Ammon's horn (tissue), 1 donor: ENCODE measurements around the gene MYO3B.

Experiments used
- DNase-seq: peaks from one replicate; pipeline ENCODE4 v3.0.0-alpha.2; 2016; ENCODE audit warnings: low spot score

Gene MYO3B, protein sequence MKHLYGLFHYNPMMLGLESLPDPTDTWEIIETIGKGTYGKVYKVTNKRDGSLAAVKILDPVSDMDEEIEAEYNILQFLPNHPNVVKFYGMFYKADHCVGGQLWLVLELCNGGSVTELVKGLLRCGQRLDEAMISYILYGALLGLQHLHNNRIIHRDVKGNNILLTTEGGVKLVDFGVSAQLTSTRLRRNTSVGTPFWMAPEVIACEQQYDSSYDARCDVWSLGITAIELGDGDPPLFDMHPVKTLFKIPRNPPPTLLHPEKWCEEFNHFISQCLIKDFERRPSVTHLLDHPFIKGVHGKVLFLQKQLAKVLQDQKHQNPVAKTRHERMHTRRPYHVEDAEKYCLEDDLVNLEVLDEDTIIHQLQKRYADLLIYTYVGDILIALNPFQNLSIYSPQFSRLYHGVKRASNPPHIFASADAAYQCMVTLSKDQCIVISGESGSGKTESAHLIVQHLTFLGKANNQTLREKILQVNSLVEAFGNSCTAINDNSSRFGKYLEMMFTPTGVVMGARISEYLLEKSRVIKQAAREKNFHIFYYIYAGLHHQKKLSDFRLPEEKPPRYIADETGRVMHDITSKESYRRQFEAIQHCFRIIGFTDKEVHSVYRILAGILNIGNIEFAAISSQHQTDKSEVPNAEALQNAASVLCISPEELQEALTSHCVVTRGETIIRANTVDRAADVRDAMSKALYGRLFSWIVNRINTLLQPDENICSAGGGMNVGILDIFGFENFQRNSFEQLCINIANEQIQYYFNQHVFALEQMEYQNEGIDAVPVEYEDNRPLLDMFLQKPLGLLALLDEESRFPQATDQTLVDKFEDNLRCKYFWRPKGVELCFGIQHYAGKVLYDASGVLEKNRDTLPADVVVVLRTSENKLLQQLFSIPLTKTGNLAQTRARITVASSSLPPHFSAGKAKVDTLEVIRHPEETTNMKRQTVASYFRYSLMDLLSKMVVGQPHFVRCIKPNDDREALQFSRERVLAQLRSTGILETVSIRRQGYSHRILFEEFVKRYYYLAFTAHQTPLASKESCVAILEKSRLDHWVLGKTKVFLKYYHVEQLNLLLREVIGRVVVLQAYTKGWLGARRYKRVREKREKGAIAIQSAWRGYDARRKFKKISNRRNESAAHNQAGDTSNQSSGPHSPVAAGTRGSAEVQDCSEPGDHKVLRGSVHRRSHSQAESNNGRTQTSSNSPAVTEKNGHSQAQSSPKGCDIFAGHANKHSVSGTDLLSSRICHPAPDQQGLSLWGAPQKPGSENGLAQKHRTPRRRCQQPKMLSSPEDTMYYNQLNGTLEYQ (N-terminal part only)

DNA sequence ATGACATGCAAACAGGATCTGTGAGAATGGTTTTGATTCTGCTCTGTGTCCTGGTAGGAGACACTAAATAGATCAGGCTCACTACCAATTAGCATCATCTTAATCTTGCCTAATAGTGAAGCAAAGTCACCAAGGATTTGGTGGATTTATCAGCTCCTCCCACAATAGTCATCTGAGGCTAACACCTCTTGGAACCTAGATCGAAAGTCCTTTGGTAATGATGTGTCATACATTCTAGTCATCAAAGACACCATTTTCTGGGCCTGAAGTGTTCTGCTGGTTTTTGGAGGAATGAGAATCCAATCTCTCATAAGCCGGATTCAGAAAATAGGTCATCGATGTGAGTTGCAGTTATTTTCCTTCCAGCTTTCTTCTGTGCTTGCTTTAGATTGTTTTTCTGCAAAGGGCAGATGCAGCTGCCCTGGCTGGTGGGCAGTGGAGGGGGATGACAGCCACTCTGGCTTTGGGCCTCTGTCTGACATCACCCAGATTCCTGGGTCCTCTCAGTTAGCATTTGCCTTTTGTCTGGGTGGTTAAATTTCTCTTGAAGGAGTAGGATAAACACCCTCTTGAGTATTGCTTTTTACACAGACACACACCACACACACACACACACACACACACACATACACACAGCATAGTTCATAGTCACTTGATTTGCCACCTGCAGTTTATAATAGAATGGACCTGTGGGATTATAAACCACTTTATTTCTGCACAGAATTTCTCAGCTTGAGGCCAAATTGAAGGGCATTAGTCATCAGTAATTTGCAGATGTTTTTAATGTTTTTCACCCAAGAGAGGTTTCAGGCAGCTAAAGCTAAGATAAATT, at the start of gene MYO3B:
Gene MYO3B, plus strand, starts transcription at position 198 of the 832 bp plus-strand sequence. Its CDS starts 141 bp downstream, at position 339.
- DNase-seq = no peak

DNA sequence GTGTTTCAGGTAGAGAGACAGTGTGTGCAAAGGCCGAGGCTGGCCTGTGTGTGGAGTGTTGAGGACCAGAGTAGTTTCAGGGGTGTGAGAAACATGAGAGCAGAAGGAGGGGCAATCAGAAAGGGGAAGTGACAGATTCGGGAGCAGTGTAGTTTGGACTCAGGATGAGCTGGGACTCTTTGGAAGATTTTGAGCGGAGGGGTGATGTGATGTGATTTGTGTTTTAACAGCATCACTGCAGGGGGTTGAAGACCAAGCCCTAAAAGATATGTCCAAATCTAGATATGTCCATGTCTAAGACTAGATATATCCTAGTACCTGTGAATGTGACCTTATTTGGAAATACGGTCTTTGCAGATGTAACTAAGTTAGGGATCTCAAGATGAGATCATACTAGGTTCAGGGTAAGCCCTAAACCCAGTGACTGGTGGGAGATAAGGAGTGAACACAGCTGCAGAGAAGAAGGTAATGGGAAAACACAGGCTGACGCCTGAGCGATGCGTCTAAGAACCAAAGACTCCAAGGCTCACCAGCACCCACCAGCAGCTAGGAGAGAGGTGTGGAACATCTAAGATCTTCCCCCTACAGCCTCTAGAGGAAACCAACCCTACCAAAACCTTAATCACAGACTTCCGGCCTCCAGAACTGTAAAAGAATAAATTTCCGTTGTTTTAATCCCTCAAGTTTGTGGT, 38.5 kb upstream of the MYO3B start:
- no peak for DNase-seq

DNA sequence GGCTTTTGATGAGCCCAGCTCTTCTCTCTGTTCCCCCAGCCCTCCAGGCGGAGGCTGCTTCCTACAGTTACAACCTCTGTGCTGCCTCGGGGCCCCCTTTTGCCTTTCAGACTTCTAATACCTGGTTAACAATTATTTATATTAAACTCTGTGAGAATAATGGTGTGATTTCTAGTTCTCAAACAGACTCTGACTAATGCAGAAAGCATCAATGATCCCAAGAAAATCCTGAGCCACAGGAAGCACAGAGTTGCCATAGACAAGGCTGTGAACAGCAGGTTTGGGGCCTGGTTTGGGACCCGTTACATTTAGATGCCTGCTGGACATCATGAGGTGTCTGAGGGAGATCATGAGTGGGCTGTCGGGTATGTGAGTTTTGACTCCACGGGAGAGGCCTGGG, 37.4 kb upstream of the MYO3B start:
- DNase-seq = no peak

GRCh38 chr2:170141865-170142264, 36.1 kb upstream of the MYO3B start:
- DNase-seq = no peak

DNA sequence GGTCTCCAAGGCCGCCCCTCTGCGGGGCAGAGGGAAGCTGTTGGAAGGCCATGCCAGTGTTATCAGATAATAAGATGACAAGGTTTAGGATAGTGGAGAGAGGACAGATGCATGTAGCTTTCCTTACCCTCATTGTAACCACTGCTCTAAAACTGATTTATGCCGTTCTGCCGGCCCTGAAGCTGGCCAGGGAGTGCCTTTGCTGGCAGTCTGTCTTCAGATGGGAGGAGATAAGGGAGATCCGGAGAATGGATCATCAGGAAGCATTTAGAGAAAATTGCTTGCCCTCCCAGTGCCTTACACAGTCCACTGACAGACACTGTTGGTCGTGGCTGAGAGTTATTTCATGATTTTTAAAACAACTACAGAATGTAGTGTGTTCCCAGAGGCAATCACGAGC, 35.4 kb upstream of the MYO3B start:
- no peak for DNase-seq

- no peak for DNase-seq
Observed at GRCh38 chr2:170143045-170143717, 34.8 kb upstream of the MYO3B start.

DNA sequence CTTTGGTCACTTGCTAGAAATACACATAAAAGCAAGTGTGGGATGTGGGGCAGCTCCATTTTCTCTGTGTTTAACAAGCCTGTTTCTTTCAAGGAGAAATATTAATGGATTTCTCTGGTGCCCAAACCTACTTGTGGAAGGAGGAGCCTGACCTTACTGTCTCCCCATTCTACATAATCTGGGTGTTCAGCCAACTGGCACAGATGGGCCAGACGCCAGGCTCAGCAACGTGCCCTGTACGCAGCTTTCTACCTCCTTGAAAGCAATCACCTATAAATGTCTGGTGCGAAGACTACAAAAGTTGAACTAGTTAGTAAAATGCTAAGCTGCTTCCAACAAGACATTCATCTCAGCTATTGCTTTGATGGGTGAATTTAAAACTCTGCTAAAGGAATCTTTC, 33.2 kb upstream of the MYO3B start:
- no peak for DNase-seq

- no peak for DNase-seq
Observed at GRCh38 chr2:170145191-170145590, 32.8 kb upstream of the MYO3B start.

GRCh38 chr2:170145675-170146432, 32.1 kb upstream of the MYO3B start:
- DNase-seq = no peak

DNA sequence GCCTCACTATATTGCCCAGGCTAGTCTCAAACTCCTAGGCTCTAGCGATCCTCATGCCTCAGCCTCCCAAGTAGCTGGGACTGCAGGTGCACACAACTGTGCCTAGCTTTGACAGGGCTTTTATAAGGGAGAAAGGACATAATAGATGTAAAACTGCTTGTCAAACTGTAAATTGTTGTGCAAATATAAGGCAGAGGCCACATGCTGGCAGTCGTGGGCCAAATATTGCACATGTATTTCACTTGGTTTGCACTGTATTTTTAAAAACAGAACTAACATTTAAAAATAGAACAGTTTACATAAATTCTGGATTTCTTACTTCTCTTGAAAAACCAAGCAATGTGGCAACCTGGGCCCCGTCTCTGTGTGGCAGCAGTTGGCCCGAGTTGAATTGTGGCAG, 31.2 kb upstream of the MYO3B start:
- DNase-seq = no peak

DNA sequence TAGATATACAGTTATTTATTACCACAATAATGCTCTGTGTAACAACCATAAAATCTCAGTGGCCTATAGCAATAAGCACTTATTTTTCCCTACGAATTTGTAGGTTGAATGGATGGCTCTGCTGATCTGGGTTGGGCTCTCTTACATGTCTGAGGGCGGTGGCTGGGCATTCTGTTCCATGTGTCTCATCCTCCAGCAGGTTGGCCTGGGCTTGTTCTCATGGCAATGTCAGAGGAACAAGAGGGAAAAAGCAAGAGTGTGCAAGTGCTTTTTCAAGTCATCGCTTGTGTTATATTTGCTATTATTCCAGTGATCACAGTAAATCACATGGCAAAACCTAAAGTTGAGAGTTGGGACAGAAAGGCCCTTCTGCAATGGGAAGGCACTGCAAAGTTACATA, 30.4 kb upstream of the MYO3B start:
- no peak for DNase-seq

DNA sequence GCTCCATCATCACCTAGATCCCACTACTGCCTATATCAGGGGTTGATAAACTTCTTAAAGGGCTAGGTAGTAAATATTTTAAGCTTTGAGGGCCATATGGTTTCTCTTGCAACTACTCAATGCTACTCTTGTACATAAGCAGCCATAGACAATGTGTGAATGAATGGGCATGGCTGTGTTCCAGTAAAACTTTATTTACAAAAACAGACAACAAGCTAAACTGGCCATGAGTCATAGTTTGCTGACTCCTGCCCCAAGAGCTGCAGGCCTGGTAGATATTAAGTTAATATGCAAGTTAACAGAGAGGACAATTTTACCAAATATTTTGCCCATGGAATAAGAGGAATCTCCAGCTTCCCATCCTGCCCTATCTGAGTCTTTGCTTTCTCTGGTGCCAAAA, 29.8 kb upstream of the MYO3B start:
- DNase-seq = no peak

DNA sequence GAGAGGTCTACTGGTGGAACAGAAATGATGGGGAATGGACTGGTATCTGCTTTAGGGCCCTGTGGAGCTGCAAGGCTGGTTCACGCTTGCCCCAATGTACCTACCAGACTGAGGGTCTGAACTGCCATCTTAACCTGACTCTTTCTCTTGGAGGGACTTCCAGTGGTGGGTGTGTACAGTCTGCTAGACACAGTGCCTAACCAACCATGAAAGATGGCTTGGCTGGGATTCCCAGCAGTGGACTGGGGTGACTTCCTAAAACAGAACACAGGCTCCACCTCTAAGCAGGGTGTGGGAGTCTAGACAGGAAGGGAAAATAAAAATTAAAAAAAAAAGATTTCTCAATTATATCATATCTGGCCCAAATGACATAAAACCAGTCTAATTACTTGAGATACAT, 25.5 kb upstream of the MYO3B start:
- DNase-seq = no peak

- DNase-seq = peak; percentile 16
Observed at GRCh38 chr2:170155022-170155722, 22.8 kb upstream of the MYO3B start.

- DNase-seq = no peak
Observed at GRCh38 chr2:170155723-170156253, 22.2 kb upstream of the MYO3B start.

DNA sequence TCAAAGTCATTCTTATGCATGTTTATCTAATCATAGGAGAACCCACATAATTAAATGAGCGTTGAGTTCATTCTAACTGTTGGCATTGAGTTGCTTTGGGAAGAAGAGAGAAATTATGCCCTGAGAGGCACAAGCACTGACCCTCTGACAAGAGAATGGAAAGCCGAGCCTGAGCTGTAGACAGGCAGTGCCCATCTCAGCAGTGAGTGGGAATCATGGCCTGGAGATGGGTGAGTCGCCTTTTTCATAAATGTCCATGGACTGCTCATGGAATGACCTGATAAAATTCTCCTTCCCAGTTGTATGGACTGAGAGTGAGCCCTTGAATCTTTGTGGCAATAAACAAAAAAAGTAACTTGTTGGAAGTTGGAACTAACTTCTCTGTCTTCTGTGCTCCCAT, 21.4 kb upstream of the MYO3B start:
- no peak for DNase-seq

- DNase-seq = no peak
Observed at GRCh38 chr2:170157025-170157684, 20.8 kb upstream of the MYO3B start.

- DNase-seq = no peak
Observed at GRCh38 chr2:170159060-170159459, 18.9 kb upstream of the MYO3B start.
